Kidney (tissue), 14 donors: Measurements from ENCODE around the gene PRDM13. TPM values are rescaled to one million over a fixed set of nuclear protein-coding genes. Genes with fewer than 3 reads are reported as not detected.

Experiments used
- DNase-seq, 5 donors: peaks; one replicate each; pipeline ENCODE4 v3.0.0-alpha.2; 2013 to 2020
- FAIRE-seq: peaks from 2 replicates; lab custom pipeline; 2012; peaks lifted over from hg19 to GRCh38; lab: Jason Lieb, UNC
- H3K27ac ChIP-seq, 2 donors: one replicate each; pipeline ENCODE4 v1.7.0; 2013; ENCODE audit warnings: low read depth in 2 of 2, low read length in 2 of 2, inconsistent platforms in 1 of 2
- H3K27me3 ChIP-seq: one replicate; pipeline ENCODE4 v1.7.1; 2013; ENCODE audit warnings: low read length, inconsistent platforms; ENCODE audit not compliant: control insufficient read depth, insufficient read depth
- H3K36me3 ChIP-seq, 3 donors: one replicate each; pipeline versions ENCODE4 v1.7.0 to v1.7.1; 2013; ENCODE audit warnings: low read length in 3 of 3, control low read depth in 1 of 3, inconsistent platforms in 1 of 3; ENCODE audit not compliant: insufficient read depth in 3 of 3, control insufficient read depth in 2 of 3
- H3K4me1 ChIP-seq, 3 donors: one replicate each; pipeline versions ENCODE4 v1.7.0 to v1.7.1; 2013; ENCODE audit warnings: low read length in 3 of 3, inconsistent platforms in 1 of 3, low read depth in 1 of 3; ENCODE audit not compliant: control insufficient read depth in 2 of 3, insufficient read depth in 2 of 3
- H3K4me3 ChIP-seq, 3 donors: one replicate each; pipeline versions ENCODE4 v1.7.0 to v1.8.1; 2013; ENCODE audit warnings: low read length in 3 of 3, control low read depth in 1 of 3, inconsistent platforms in 1 of 3
- H3K9ac ChIP-seq, 3 donors: one replicate each; pipeline versions ENCODE4 v1.7.0 to v1.7.1; 2013; ENCODE audit warnings: low read length in 3 of 3, control low read depth in 1 of 3, inconsistent platforms in 1 of 3
- H3K9me3 ChIP-seq, 3 donors: one replicate each; pipeline versions ENCODE4 v1.7.0 to v1.7.1; 2013; ENCODE audit warnings: low read length in 3 of 3, control low read depth in 1 of 3, inconsistent platforms in 1 of 3; ENCODE audit not compliant: control insufficient read depth in 2 of 3, insufficient read depth in 1 of 3
- CTCF ChIP-seq: IDR thresholded peaks from 3 replicates; pipeline ENCODE4 v1.5.1; 2012; ENCODE audit warnings: mild to moderate bottlenecking, moderate library complexity, borderline replicate concordance; ENCODE audit not compliant: insufficient read depth; ENCODE audit errors: extremely low read depth
- intact Hi-C: fragments of 100-400 bp; cut with DNase I; formaldehyde crosslinking; loops from one replicate; pipeline ENCODE4 v1.11.1; 2022
- polyA plus RNA-seq: library from polyadenylated mRNA; stranded (reverse); fragments of 350-450 nt; fragmentation: Illumina TruSeq; extraction: RNeasy Lipid Tissue Mini Kit (QIAGEN cat#74804); gene quantifications from one replicate; pipeline ENCODE4 v1.2.3, GENCODE V29; 2014; ENCODE audit warnings: low read depth, low replicate concordance; ENCODE audit not compliant: insufficient read depth
- total RNA-seq: library from RNA; stranded (reverse); fragmentation: NEBNext Ultra II Directional; extraction: Animal tissue kit (Norgen Biotek cat#: 25700); gene quantifications from one replicate; pipeline ENCODE4 v1.2.1, GENCODE V29; 2021
- donor health status: control.
- donor health status: control.
- donor health status: control.
- donor health status: control.
- donor health status: control.
- donor health status: DM: yes; HTN: yes; CAD: no.
- donor health status: Normal renal cell carcinoma (clear cell type).

Gene PRDM13
- total and polyA plus RNA-seq, 2 donors from 2014 or later = not detected

- H3K4me3 ChIP-seq = peak overlapping the region; percentile 20 to 47 (median 32)
- no peak overlapping the region for H3K27ac ChIP-seq
- no peaks in the 10 kb centered on the region for H3K36me3 ChIP-seq
- FAIRE-seq (no peak), DNase-seq (peak in 3 of 5 donors; percentile 42 to 68 (median 67))
- peaks cover 0 to 5% (median 0%) of the 10 kb centered on the region in 3 donors for H3K9me3 ChIP-seq
- H3K27me3 ChIP-seq = peaks cover 80% of the 10 kb centered on the region
- TF ChIP-seq CTCF = no peak
- peaks cover 0 to 13% (median 0%) of the 10 kb centered on the region in 3 donors for H3K4me1 ChIP-seq
- no peak overlapping the region for H3K9ac ChIP-seq
- intact Hi-C loops = no loop called here
These were observed 7.2 kb downstream of the PRDM13 start for GRCh38 chr6:99613705-99614429.

- Histone ChIP-seq H3K27me3 (peaks cover 79% of the 10 kb centered on the region), H3K9ac (no peak overlapping the region), H3K4me1 (peaks cover 0 to 13% (median 0%) of the 10 kb centered on the region in 3 donors), H3K4me3 (peak overlapping the region; percentile 20 to 47 (median 32)), H3K27ac (no peak overlapping the region), H3K9me3 (peaks cover 0 to 5% (median 0%) of the 10 kb centered on the region in 3 donors), H3K36me3 (no peaks in the 10 kb centered on the region)
- DNase-seq = peak in 3 of 5 donors; percentile 48 to 73 (median 53)
- no peak for TF ChIP-seq CTCF
- intact Hi-C loops = no loop called here
- no peak for FAIRE-seq
These were observed 8.0 kb downstream of the PRDM13 start for GRCh38 chr6:99614430-99615186.

- peaks cover 0 to 5% (median 0%) of the 10 kb centered on the region in 3 donors for H3K9me3 ChIP-seq
- no peak for DNase-seq
- intact Hi-C loops = no loop called here
- H3K9ac ChIP-seq = no peak overlapping the region
- H3K36me3 ChIP-seq = no peaks in the 10 kb centered on the region
- H3K27ac ChIP-seq = no peak overlapping the region
- peaks cover 0 to 13% (median 0%) of the 10 kb centered on the region in 3 donors for H3K4me1 ChIP-seq
- FAIRE-seq = no peak
- peaks cover 68% of the 10 kb centered on the region for H3K27me3 ChIP-seq
- no peak overlapping the region for H3K4me3 ChIP-seq
- TF ChIP-seq CTCF = no peak
These were observed 10.5 kb downstream of the PRDM13 start for GRCh38 chr6:99617131-99617530.
